HT-29 (cell line): ENCODE data around the gene TOP1. TPM values are rescaled to one million over a fixed set of nuclear protein-coding genes. Genes with fewer than 3 reads are reported as not detected.
A peak's percentile ranks its signal among the peaks of the same experiment; 100 is the strongest.
"Not testable (repeated sequence)": the region's sequence is repeated elsewhere in the genome, so short reads cannot be mapped to it uniquely, and the experiment has no call there.

ENCODE experiments used
- DNase-seq: peaks from one replicate; pipeline ENCODE4 v3.0.0-alpha.2; 2015; ENCODE audit warnings: low spot score
- total RNA-seq: library from RNA; depleted of rRNA; stranded (reverse); fragments of >200 nt; shearing (Covaris generic); gene quantifications from 2 replicates; pipeline ENCODE4 v1.2.3, GENCODE V29; 2014

Gene TOP1
- total RNA-seq, 1 experiment from 2014 or later = 14.9 TPM

DNA sequence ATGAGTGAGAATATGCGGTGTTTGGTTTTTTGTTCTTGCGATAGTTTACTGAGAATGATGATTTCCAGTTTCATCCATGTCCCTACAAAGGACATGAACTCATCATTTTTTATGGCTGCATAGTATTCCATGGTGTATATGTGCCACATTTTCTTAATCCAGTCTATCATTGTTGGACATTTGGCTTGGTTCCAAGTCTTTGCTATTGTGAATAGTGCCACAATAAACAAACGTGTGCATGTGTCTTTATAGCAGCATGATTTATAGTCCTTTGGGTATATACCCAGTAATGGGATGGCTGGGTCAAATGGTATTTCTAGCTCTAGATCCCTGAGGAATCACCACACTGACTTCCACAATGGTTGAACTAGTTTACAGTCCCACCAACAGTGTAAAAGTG, 99.7 kb downstream of the TOP1 start:
- DNase-seq = not testable (repeated sequence)

DNA sequence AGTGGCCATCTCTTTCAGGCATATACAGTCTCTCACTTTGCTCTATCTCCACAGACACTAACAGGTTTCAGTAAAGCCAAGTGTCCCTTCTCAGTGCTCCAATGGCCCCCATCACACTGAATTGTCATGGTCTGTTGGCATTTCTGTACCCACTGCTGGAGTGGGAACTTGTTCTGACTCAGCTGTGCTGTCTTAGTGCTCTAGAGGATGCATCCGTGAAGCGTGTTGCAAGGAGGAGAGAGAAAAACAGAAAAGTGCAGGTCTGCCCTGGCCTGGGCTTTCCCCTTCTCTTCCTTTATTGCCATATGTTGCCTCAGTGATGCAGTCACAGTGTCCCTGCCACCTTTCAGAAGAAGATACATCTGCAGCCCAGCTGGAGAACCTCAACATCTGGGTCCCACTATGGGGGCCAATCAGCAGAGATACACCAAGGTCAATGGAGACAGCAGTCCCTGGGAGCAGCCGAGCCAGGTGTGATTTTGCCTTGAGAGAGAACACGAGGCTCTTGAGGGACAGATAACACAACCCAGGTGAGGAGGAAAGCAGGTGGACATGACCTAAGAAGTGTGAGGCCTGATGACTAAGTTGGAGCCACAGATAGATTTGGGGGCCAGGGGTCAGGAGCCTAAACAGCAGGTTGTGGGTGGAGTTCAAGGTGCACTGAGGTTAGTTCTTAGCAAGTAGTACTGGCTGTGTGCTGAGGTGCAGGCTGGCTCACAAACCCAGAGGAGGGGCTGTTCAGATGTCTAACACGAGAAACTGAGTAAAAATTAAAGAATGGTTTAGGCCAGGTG, 103.2 kb downstream of the TOP1 start:
- no peak for DNase-seq

DNA sequence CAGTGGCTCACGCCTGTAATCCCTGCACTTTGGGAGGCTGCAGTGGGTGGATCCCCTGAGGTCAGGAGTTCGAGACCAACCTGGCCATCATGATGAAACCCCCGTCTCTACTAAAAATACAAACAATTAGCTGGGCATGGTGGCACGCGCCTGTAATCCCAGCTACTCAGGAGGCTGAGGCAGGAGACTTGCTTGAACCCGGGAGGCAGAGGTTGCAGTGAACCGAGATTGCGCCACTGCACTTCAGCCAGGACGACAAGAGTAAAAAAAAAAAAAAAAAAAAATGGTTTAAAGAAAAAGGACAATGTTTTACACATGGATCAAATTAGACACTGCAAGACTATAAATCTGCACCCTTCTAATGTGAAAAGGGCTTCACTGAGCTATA, 103.8 kb downstream of the TOP1 start:
- DNase-seq = not testable (repeated sequence)

DNA sequence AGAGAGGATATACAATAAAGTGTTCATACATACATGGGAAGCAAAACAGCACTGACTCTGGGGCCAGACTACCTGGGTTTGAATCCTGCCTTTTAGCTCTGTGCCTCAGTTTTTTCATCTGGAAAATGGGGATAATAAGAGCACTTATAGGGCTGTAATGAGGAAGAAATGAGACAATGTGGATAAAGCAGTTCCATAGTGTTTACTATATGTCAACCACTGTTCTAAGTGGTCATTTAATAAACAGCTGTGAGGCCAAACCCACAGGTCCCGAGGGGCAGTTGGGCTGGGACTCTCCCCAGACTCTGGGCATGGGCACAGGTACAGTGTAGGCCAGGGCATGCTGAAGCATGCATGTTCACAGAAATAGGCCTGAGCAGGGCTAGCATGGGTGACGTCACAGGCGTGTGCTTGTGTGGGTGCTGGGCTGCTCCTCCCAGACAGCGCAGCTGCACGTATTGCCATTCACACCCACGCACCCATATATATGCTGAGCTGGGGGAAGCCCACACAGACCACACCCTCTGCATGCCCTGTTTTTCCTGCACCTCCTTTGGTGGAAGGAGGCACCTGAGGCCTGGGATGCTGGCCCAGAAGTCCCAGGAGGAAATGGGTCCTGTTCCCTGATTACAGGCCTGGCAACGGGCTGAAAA, 105.2 kb downstream of the TOP1 start:
- DNase-seq = no peak

DNA sequence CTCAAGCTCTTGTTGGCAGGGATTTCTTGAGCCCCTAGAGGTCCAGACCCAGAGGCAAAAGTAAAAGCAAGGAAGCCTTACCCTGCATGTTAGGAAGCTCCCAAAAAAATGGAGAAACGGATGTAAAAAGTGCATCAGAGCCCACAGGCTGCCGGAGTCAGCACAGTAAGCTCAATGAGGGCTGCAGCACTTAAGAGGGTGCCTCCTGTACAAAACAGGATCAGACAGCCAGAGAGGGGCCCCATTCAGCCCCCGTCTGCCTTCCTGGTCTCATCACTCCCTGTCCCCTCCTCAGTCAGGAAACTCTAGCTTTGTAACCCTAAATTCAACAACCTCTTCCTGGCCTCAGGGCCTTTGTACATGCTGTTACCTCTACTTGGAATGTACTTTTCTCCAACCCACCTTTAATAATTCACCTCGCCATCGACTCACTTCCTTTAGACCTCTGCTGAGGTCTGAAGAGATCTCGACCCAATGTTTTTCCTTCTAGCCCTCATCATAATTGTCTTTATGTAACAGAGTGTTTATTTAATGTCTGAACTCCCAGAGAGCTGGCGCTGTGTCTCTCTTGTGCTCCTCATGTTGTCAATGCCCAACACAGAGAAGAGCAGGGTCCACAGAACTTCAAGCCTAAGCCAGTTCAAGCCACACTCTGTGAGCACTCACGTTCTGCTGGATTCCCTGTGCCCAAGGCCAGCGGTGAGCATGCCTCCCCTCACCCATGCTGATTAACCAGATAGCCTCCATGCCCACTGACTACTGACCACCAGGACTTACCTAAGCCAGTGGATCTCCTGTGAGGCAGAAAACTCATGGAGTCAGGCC, 106.0 kb downstream of the TOP1 start:
- no peak for DNase-seq

DNA sequence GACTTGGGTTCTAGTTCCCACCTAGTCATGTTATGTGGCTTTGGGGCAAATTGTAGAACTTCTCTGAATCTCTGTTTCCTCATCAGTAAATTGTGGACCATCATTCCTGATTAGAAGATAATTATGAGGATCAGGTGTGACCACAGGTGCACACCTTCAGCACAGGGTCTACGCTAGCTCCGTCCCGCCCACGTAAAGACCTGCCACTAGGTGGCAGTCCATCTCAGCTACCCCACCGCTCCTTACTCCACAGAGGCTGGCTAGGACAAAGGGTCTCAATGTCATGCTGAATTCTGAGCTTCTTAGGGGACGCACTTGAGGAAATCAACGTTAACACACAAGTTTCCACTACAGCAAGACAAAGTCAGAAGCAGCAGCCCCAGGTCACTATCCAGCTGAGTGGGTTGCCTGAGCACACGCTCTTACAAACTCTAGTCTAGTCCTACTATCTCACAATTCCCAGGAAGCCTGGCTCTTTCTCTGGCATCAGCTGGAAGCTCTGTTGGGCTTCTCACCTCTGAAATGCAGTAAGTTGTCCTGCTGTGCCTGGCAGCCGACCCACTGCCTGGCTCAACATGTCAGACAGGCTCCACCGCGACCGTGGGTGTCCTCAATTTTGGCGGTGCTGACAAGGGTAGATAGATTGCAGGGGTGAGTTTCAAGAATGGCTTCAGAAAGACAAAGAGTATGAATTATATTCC, 106.7 kb downstream of the TOP1 start:
- peak; percentile 85 for DNase-seq

DNA sequence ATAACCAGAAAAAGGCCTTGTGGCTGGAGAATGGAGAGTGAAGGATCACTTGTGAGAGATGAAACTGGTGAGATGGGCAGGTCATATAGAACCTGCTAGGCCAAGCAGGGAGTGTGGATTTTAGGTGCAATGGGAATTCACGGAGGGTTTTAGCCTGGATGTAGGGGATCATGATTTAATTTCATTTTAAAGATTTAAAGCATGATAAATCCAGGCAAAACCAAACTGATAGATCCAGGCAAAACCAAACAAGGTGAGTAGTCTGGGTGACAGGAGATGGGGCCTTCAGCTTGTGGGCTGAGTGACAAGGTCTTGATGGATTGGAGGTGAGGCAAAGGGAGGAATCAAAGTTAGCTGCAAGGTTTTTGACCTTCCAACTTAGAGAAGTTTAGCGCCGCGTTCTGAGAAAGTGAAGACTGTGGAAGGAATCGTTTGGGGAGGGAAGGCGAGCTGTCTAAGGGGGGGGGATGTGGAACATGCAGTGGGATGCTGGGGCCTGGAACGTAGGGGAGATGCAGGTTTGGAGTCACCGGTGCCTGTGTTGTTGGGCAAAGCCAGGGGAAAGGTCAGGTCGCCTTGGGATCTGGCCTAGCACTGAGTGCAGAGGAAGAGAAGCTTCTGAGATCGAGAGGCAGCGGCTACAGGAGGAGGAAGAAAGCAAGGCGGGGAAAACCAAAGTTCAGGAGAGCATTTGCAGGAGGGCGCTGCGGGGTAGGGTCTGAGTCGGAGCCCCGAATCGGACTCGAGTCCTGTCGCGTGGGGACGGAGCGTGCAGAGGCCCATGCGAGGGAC, 107.5 kb downstream of the TOP1 start:
- DNase-seq = no peak

DNA sequence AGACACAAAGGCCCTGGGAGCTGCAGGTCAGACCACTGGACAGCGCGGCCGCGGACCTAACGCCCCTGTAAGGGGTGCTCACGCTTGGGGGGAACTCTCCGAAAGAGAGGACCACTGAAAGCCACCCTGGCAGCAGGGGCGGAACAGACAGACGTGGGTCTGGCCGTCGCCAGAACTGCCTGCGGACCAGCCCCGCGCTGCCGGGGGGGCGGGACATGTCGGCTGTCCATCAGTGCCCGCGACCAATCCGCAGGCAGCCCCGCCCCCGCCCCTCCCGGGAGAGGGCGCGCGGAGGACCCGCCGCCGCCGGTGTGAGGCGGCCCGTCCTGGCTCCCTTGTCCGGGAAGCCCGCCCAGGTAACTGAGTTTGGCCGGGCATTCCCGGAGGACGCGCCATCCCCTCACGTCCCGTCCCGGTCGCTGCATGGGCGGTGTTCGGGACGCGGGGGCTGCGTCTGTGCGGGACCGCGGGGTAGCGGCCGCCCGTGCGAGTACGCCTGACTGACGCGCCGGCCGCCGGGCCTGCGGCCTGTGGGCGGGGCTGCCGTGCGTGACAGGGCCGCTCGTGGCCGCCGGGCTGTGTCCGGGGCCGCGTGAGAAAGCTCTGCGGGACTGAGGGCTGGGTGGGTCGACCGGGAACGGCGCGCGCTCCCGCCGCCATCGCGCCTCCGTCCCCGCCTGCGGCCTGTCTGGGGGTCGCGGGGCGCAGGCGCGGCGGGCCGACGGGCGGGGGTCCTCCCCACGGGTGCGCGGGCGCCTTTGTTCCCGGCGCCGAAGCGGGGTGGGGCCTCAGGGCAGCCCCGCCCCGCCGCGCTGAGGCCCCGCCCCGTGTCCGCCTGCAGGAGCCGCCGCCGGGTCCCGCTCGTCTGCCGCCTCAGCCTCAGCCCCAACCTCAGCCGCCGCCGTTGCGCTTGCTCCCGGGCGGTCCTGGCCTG, 108.3 kb downstream of the TOP1 start, which contains the start of gene PLCG1:
Gene PLCG1 (plus strand): TSS at position 864 of the 934 bp plus-strand sequence. CDS start 99 bp downstream, outside the sequence.
- peak; percentile 87 for DNase-seq

DNA sequence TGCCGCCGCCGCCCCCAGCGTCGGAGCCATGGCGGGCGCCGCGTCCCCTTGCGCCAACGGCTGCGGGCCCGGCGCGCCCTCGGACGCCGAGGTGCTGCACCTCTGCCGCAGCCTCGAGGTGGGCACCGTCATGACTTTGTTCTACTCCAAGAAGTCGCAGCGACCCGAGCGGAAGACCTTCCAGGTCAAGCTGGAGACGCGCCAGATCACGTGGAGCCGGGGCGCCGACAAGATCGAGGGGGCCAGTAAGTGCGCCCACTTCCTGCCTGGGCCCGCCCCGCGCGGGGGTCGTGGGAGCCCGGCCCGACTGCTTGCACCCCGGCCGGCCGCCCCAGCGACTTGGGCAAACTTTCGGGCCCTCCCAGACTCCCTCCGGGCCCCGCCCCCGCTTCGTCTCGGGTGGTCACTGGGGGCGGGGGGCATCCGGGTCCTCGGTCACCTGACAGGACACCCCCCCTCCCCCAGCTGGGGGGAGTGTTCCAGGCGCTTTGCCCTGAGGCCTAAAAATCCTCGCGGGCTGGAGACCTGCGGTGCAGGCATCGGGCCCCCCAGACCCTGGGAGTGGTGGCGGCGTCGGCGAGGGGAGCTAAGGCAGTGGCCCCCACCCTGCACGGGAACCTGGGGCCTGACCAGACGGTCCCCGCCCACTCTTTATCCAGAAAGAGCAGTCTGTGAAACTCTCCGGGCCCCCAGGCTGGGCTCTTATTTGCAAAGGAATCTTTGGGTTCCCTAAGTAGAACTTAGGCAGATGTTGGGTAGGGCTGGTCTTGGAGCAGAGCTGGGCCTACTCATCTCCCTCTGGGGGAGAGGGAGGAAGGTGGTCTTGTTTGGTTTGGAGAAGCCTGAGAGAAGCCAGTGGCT, 109.2 kb downstream of the TOP1 start:
- DNase-seq = peak; percentile 32

DNA sequence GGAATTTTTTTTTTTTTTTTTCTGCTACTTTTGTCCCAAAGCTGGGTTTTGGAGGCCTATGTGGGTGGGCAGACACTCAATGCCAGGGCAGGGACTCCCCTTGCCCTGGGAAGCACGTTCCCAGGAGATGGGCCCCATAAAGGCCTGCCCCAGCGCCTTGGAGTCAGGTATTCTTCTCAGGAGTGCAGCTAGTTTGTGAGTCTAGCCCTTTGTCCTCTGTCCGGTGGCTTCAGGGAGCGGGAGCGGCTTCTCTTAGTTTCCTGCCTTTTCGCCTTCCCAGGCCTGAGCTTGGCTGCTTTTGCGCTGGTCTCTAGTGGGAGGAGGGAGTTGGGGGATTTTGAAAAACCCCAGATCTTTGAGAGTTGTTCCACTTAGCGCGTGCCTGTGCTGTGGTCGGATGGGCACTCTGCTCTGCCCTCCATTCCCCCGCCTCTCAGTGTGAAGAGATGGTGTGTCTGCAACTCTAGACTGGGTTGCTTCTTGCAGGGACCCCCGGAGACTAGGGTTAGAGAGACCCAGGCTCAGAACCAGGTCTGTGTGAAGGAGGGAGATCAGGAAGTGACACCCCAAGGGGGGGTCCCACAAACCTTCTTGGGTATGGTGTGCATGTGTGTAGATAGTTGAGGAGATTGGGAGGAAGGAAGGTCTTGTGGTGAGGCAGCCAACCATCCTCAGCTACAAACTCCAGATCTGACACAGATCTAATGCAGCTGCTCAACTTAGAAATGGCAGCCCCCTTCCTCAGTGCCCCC, 110.0 kb downstream of the TOP1 start:
- no peak for DNase-seq

DNA sequence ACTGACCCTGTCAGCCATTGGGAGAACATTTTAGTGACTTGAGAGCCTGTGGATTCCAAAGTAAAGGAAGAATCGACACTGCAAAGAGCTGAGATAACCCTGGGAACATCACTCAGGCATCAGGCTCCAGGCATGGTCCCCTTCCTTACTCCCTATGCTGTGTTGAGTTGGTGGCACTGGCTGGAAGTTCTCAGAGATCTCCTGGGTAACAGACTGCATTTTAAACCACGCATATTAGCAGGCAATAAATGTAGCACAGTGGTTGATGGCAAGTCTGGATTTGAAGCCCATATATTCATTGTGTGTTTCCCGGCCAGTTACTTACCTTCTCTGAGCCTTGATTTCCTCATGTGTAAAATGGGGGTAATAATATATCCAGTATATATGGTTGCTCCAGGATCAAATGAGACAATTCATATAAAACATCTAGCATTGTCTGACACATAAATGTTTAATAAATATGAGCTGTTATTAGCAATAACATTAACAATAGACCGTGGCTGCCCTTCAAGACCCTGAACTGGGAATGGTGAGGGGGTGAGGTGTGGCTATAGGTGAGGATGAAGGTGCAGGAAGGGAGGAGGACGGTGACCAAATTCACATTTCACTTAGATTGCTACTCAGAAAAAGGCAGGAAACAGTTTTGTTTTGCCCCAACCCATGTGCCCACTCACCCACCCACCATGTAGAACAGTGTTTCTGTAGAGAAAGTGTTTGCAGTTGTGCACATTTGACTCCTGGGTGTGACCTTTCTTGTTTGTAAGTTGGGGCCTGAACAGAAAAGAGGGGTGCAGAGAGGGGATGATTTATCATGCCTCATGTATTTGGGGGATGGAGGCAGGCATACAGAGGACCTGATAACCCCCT, 110.8 kb downstream of the TOP1 start:
- DNase-seq = no peak

DNA sequence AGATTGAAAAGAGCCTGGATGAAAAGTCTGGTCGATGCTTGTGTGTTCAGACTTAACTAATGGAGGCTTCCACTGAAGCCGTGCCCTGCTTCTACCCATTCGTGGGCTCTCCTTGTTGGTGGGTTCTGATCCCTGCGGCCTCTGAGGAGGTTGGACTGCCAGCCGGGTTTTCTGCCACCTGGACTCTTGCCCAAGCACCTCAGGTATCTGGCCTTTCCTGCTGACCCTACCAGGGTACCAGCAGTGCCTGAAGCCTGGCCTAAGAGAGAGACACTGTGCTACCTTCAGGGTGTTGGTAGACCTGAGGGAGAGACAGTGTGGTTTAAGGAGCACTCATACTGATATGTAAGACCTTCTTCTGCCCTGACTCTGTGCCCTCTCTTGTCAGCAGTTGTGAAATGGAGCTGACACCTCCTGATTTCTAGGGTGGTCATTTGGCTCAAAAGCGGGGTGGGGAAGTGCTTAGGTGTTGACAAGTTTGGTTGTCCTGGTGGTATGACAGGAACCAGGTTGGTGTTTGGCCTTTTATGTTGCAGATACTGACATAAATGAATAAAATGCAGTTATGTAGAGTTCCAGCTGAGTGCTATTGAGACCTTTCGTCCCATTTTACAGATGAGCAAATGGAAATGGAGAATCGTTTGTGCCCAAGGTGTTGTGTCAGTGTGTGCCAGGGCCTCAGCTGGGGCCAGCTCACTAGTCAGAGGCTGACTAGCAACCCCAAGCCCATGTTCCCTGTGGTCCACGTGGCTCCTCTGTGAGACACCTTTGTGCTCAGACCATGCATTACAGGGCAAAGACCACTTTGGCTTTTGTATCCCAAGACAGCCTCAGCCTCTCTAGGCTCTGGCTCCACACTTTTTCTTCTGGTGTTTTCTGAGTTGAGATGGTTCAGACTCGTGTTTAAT, 111.9 kb downstream of the TOP1 start:
- DNase-seq = no peak

DNA sequence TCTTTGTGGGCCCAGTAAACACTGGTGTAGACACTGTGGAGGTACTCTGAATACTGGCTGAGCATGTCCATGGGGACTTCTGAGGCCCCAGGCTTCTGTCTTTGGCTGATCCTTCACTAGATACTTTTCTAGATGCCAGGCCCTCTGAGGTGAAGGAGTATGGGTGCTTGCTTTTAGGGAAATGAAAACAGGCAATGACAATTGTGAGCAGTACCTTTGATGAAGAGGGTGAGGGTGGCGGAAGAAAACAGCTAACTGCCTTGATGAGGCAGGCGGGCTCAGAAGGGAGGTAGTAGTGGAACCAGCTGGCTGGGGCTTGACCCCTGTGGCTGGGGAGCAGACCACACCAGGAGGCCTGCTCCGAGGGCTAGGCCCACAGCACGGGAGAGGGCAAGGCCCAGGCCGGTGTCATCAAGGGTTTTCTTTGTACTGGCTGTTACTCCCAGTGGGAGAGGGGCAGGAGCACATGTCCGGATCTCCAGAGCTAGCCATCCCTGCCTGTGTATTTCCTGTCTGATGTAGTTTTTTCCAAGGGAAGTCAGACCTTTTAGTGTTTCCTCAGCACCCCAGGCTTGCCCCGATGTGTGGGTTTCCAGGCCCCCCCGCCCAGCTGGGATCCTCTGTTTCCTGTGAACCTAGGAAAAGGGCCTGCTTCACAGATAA, 112.7 kb downstream of the TOP1 start:
- no peak for DNase-seq

DNA sequence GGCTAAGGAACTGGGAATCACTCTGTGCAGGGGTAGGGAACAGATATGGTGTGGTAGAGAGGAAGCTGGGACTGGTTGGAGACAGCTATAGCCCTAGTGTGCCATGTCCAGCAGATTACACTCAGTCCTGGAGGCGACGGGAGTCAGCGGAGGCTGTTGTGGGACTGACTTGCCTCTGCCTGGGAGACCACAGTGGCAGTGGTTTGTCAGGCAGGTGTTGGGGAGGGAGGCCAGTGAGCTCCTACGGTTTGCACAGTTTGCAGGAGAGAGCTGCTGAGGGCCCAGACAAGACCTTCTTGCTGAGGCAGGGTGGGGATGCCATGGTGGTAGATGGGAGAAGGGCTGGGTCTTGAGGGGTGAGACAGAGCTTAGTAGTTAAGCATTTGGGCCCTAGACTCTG, 113.6 kb downstream of the TOP1 start:
- no peak for DNase-seq

DNA sequence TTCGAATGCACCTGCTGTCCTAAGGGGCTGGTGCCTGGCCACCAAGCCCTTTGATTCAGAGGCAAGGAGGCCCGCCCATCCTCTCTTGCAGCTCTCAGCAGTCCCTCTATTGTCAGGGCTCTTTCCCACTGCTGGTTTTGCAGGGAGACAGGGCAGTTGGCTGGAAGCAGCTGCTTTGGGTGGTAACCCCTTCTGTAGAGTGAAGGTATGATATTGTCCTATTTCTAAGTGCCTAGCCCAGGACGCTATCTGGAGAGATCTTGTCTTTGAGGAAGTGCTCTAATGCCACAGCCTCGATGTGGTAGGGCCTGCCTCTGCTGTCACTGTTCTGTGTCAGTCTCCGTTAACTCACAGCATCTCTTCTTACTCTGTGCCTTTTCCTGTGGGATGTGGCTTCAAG, 114.3 kb downstream of the TOP1 start:
- DNase-seq = no peak
